ENCODE measurements around the gene NBEA. TPM values are rescaled to one million over a fixed set of nuclear protein-coding genes. Genes with fewer than 3 reads are reported as not detected.

The NBEA gene
- total RNA-seq, 2 donors from 2014 or later: 7.7 to 10.2 TPM

DNA sequence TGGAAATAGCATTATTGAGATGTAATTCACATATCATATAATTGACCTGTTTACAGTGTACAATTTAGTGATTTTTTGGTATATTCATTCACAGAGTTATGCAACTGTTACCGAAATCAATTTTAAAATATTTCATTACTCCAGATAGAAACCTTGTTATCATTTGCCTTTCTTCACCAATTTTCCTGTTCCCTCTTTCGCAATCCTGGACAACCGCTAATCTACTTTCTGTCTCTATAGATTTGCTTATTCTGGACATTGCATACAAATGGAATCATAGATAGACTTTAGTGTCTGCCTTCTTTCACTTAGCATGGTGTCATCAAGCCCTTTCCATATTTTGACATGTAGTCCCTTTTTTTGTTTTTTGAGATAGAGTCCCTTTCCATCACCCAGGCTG, 515.2 kb downstream of the NBEA start:
- Histone ChIP-seq H3K27me3 (replicated peaks; ENCODE audit: insufficient read depth) (no peaks in the 10 kb centered on the region), H3K4me1 (ENCODE audit: control insufficient read depth in 1 of 2, low read depth in 2 of 2) (no peaks in the 10 kb centered on the region), H3K36me3 (no peaks in the 10 kb centered on the region), H3K27ac (no peak overlapping the region), H3K9me3 (no peaks in the 10 kb centered on the region), H3K4me3 (no peak overlapping the region)
- TF ChIP-seq CTCF (IDR thresholded peaks at IDR 0.05): no peak
- ATAC-seq (ENCODE audit: insufficient number of reproducible peaks, low FRiP score, low read depth) (no peak), DNase-seq (ENCODE audit: low spot score) (no peak)

GRCh38 chr13:35460061-35460460, 518.0 kb downstream of the NBEA start:
- ATAC-seq (ENCODE audit: insufficient number of reproducible peaks, low FRiP score, low read depth): no peak
- H3K27ac ChIP-seq: no peak overlapping the region
- H3K36me3 ChIP-seq: no peaks in the 10 kb centered on the region
- TF ChIP-seq CTCF (IDR thresholded peaks at IDR 0.05): no peak
- DNase-seq (ENCODE audit: low spot score): no peak
- no peaks in the 10 kb centered on the region for H3K9me3 ChIP-seq
- no peak overlapping the region for H3K4me3 ChIP-seq
- no peaks in the 10 kb centered on the region for H3K27me3 ChIP-seq (replicated peaks; ENCODE audit: insufficient read depth)
- H3K4me1 ChIP-seq (ENCODE audit: control insufficient read depth in 1 of 2, low read depth in 2 of 2): no peaks in the 10 kb centered on the region

- Histone ChIP-seq H3K9me3 (no peaks in the 10 kb centered on the region), H3K27me3 (replicated peaks; ENCODE audit: insufficient read depth) (no peaks in the 10 kb centered on the region), H3K4me1 (ENCODE audit: control insufficient read depth in 1 of 2, low read depth in 2 of 2) (no peaks in the 10 kb centered on the region), H3K36me3 (no peaks in the 10 kb centered on the region), H3K4me3 (no peak overlapping the region), H3K27ac (no peak overlapping the region)
- ATAC-seq (ENCODE audit: insufficient number of reproducible peaks, low FRiP score, low read depth) (no peak), DNase-seq (ENCODE audit: low spot score) (no peak)
- no peak for TF ChIP-seq CTCF (IDR thresholded peaks at IDR 0.05)
Observed at GRCh38 chr13:35465371-35465770, 523.3 kb downstream of the NBEA start.

GRCh38 chr13:35468195-35468594, 526.1 kb downstream of the NBEA start:
- DNase-seq (ENCODE audit: low spot score) (no peak), ATAC-seq (ENCODE audit: insufficient number of reproducible peaks, low FRiP score, low read depth) (no peak)
- Histone ChIP-seq H3K4me3 (no peak overlapping the region), H3K9me3 (no peaks in the 10 kb centered on the region), H3K27me3 (replicated peaks; ENCODE audit: insufficient read depth) (no peaks in the 10 kb centered on the region), H3K27ac (no peak overlapping the region), H3K4me1 (ENCODE audit: control insufficient read depth in 1 of 2, low read depth in 2 of 2) (no peaks in the 10 kb centered on the region), H3K36me3 (no peaks in the 10 kb centered on the region)
- TF ChIP-seq CTCF (IDR thresholded peaks at IDR 0.05): no peak

- H3K9me3 ChIP-seq: no peaks in the 10 kb centered on the region
- ATAC-seq (ENCODE audit: insufficient number of reproducible peaks, low FRiP score, low read depth) (no peak), DNase-seq (ENCODE audit: low spot score) (no peak)
- H3K27me3 ChIP-seq (replicated peaks; ENCODE audit: insufficient read depth): no peaks in the 10 kb centered on the region
- no peaks in the 10 kb centered on the region for H3K4me1 ChIP-seq (ENCODE audit: control insufficient read depth in 1 of 2, low read depth in 2 of 2)
- H3K36me3 ChIP-seq: no peaks in the 10 kb centered on the region
- TF ChIP-seq CTCF (IDR thresholded peaks at IDR 0.05): no peak
- no peak overlapping the region for H3K27ac ChIP-seq
- H3K4me3 ChIP-seq: peak overlapping the region; percentile 69
Observed at GRCh38 chr13:35469806-35470525, 527.9 kb downstream of the NBEA start.

Measured in thoracic aorta (tissue), 2 donors.